Adrenal gland (tissue), 19 donors: ENCODE measurements around the gene OR51G1. TPM values are rescaled to one million over a fixed set of nuclear protein-coding genes. Genes with fewer than 3 reads are reported as not detected.
"Not testable (repeated sequence)": the region's sequence is repeated elsewhere in the genome, so short reads cannot be mapped to it uniquely, and the experiment has no call there.

Experiments
- DNase-seq, 7 donors: peaks; one replicate each; pipeline ENCODE4 v3.0.0-alpha.2; 2019 to 2020
- H3K27ac ChIP-seq, 5 donors: fragments of 200-600 bp; sonication (generic) in 4 of 5; 1 replicate in 3 of 5; 2 replicates in 2 of 5; pipeline versions ENCODE4 v1.5.1 to v1.8.0; 2016 to 2020; ENCODE audit warnings: mild to moderate bottlenecking in 1 of 5
- H3K27me3 ChIP-seq: fragments of 200-600 bp; 2 replicates; pipeline ENCODE4 v1.8.0; 2021
- H3K36me3 ChIP-seq, 2 donors: fragments of 200-600 bp; replicated peaks in 1 of 2; 1 replicate in 1 of 2; 2 replicates in 1 of 2; pipeline versions ENCODE4 v1.5.1 to v1.8.0; 2018 to 2022
- H3K4me1 ChIP-seq, 2 donors: fragments of 200-600 bp; replicated peaks in 1 of 2; 1 replicate in 1 of 2; 2 replicates in 1 of 2; pipeline versions ENCODE4 v1.5.1 to v1.8.0; 2018 to 2021
- H3K4me3 ChIP-seq, 4 donors: fragments of 200-600 bp; sonication (generic) in 3 of 4; one replicate each; pipeline ENCODE4 v1.5.1; 2016 to 2018
- H3K9me3 ChIP-seq, 3 donors: fragments of 200-600 bp; sonication (generic) in 1 of 3; replicated peaks in 1 of 3; 1 replicate in 2 of 3; 2 replicates in 1 of 3; pipeline versions ENCODE4 v1.5.1 to v1.8.0; 2016 to 2021
- POLR2A ChIP-seq, 2 donors: fragments of 450-650 bp; IDR thresholded peaks; one replicate each; pipeline ENCODE4 v1.6.1; 2017; ENCODE audit warnings: antibody characterized with exemption in 2 of 2, mild to moderate bottlenecking in 2 of 2, moderate library complexity in 1 of 2
- WGBS, 4 donors: extraction: QIAGEN DNeasy Blood & Tissue Kit in 2 of 4; methylation state at CpG; one replicate each; pipeline versions ENCODE4 v1.1.5 to v1.1.7; 2013 to 2017; 5-methylcytosine and 5-hydroxymethylcytosine counted together
- intact Hi-C, 2 donors: fragments of 100-400 bp; cut with DNase I; formaldehyde crosslinking; loops; one replicate each; pipeline versions ENCODE4 v1.14.1 to v1.15.0; 2022 to 2023
- long read RNA-seq, 10 donors: library from polyadenylated mRNA in 3 of 10; unstranded in 2 of 10; stranded (forward) in 1 of 10; transcript quantifications; one replicate each; pipeline ENCODE4 v2.0.0 and lab custom pipeline, GENCODE V29; 2021 to 2026
- polyA plus RNA-seq, 3 donors: library from polyadenylated mRNA; stranded (reverse); fragments of 200-250 nt in 2 of 3; fragments of 350-450 nt in 1 of 3; fragmentation: Illumina TruSeq in 1 of 3; extraction: RNeasy Lipid Tissue Mini Kit (QIAGEN cat#74804) in 1 of 3; gene quantifications; one replicate each; pipeline ENCODE4 v1.2.3, GENCODE V29; 2013 to 2014
- total RNA-seq, 9 donors: library from RNA; depleted of rRNA in 4 of 9; stranded (reverse); fragments of >200 nt in 4 of 9; fragments of 120-200 nt in 1 of 9; fragmentation: NEBNext Ultra II Directional in 1 of 9; extraction: Animal tissue kit (Norgen Biotek cat#: 25700) in 1 of 9; gene quantifications; one replicate each; pipeline versions ENCODE4 v1.1.0 to v1.2.4, GENCODE V29; 2013 to 2023
- TF ChIP-seq, protein P1 (sequence below), 6 experiments: fragments of 450-650 bp in 4 of 6; fragments of 200-600 bp in 2 of 6; sonication (generic) in 1 of 6; IDR thresholded peaks; 1 replicate in 5 of 6; 2 replicates in 1 of 6; pipeline versions ENCODE4 v1.5.1 to v1.8.0; 2016 to 2021; ENCODE audit warnings: antibody characterized with exemption in 6 of 6, mild to moderate bottlenecking in 2 of 6, moderate library complexity in 1 of 6
- donor health status: healthy with polysubstance abuse.
- donor health status: Bipolar disorder and iron deficiency.
- donor health status: DM: yes; HTN: yes; CAD: no.
- donor health status: DM: no; HTN: no; CAD: no.
- donor health status: DM: no; HTN: no; CAD: no.
- donor health status: DM: yes; HTN: yes; CAD: no.

The OR51G1 gene, protein sequence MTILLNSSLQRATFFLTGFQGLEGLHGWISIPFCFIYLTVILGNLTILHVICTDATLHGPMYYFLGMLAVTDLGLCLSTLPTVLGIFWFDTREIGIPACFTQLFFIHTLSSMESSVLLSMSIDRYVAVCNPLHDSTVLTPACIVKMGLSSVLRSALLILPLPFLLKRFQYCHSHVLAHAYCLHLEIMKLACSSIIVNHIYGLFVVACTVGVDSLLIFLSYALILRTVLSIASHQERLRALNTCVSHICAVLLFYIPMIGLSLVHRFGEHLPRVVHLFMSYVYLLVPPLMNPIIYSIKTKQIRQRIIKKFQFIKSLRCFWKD
- total RNA-seq = not detected
- not detected for polyA plus RNA-seq
- long read RNA-seq, donor 1 = 0 reads
- long read RNA-seq, donor 2 = 0 reads
- long read RNA-seq, donor 3 = 0 reads
- long read RNA-seq, donor 4 = 0 reads
- long read RNA-seq, donor 5 = 0 reads
- long read RNA-seq, donor 6 = 0 reads
- long read RNA-seq, donor 7 = 0 reads
- long read RNA-seq, donor 8 = 0 reads
- long read RNA-seq, donor 9 = 0 reads
- long read RNA-seq, donor 10 = 0 reads

DNA sequence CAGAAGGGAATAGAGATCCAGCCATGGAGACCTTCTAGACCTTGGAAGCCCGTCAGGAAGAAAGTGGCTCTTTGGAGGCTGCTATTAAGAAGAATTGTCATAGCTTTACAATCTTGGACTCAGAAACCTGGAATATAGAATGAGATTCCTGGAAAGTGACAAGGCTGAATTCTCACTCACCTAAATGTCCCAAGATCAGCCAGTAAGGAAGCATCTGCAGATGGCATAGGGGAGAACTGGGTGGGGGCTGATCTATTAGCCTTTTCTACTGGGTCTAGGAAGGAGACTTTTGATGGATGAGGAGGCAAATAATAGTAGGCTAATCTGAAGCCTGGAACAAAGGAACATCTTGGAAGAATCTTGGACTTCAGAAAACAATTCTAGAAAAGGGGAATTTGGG lies at the start of gene OR51G1:
TSS of gene OR51G1 (minus strand) at position 101 of the 400 bp plus-strand sequence. CDS start at position 101, 0 bp downstream.
- TF ChIP-seq, protein P1, sequence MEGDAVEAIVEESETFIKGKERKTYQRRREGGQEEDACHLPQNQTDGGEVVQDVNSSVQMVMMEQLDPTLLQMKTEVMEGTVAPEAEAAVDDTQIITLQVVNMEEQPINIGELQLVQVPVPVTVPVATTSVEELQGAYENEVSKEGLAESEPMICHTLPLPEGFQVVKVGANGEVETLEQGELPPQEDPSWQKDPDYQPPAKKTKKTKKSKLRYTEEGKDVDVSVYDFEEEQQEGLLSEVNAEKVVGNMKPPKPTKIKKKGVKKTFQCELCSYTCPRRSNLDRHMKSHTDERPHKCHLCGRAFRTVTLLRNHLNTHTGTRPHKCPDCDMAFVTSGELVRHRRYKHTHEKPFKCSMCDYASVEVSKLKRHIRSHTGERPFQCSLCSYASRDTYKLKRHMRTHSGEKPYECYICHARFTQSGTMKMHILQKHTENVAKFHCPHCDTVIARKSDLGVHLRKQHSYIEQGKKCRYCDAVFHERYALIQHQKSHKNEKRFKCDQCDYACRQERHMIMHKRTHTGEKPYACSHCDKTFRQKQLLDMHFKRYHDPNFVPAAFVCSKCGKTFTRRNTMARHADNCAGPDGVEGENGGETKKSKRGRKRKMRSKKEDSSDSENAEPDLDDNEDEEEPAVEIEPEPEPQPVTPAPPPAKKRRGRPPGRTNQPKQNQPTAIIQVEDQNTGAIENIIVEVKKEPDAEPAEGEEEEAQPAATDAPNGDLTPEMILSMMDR (IDR thresholded peaks at IDR 0.05) = no peak
- no peak for TF ChIP-seq POLR2A (IDR thresholded peaks at IDR 0.05)
- DNase-seq = no peak
- no peak within 1 kb of the TSS for H3K4me3 ChIP-seq
- no peaks in the 10 kb centered on the region for H3K9me3 ChIP-seq
- H3K36me3 ChIP-seq = no peaks in the 10 kb centered on the region
- H3K4me1 ChIP-seq = no peaks in the 10 kb centered on the region
- WGBS, 4 donors = 37 to 71% (median 64%) methylated on average over 1 of the region's 1 CpG
- intact Hi-C loops = no loop called here
- H3K27ac ChIP-seq = no peak within 1 kb of the TSS
- H3K27me3 ChIP-seq = no peaks in the 10 kb centered on the region

DNA sequence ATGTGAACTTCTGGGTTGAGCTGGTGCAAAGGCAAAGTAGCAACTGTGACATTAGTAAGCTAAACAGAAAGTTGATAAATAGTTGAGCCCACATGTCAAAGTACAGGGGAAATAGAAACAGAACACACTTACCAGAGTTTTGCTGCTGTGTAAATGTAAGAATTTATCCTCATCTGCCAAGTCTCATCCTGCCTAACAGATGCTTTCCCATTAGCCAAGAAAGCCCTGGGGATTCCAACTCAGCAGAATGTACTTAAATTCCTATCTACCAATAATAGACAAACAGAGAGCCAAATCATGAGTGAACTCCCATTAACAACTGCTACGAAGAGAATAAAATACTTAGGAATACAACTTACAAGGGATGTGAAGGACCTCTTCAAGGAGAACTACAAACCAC lies 38.7 kb upstream of the OR51G1 start:
- no peaks in the 10 kb centered on the region for H3K4me1 ChIP-seq
- H3K27ac ChIP-seq = no peak overlapping the region
- H3K27me3 ChIP-seq = no peaks in the 10 kb centered on the region
- TF ChIP-seq, protein P1 (IDR thresholded peaks at IDR 0.05) = no peak
- no peak for TF ChIP-seq POLR2A (IDR thresholded peaks at IDR 0.05)
- intact Hi-C loops = no loop called here
- no peak overlapping the region for H3K4me3 ChIP-seq
- no peak for DNase-seq
- 52 to 70% (median 61%) methylated on average over 1 of the region's 1 CpG for WGBS, 4 donors
- H3K9me3 ChIP-seq = no peaks in the 10 kb centered on the region
- H3K36me3 ChIP-seq = no peaks in the 10 kb centered on the region

DNA sequence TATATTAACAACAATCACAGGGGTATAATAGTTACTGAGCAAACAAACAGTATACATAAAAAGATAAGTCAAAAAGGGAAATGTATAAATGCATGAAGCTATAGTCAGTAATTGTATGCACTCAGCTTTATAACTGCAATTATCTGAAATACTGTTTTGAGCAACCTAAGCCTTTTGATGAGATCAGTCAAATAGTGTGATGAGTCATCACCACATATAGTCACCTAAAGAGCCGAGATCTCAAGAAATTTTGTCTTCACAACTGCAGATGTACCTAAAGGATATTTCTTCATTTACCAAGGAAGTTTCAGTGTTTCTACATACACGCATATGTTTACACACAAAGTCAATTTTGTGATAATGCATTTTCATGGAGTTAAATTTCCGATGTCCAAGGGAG lies 36.7 kb upstream of the OR51G1 start:
- no peaks in the 10 kb centered on the region for H3K27me3 ChIP-seq
- no peak overlapping the region for H3K4me3 ChIP-seq
- no peak overlapping the region for H3K27ac ChIP-seq
- no peak for TF ChIP-seq POLR2A (IDR thresholded peaks at IDR 0.05)
- TF ChIP-seq, protein P1 (IDR thresholded peaks at IDR 0.05) = no peak
- 66 to 83% (median 72%) methylated on average over 3 of the region's 3 CpGs for WGBS, 4 donors
- H3K36me3 ChIP-seq = no peaks in the 10 kb centered on the region
- H3K4me1 ChIP-seq = no peaks in the 10 kb centered on the region
- intact Hi-C loops = no loop called here
- no peaks in the 10 kb centered on the region for H3K9me3 ChIP-seq
- no peak for DNase-seq

DNA sequence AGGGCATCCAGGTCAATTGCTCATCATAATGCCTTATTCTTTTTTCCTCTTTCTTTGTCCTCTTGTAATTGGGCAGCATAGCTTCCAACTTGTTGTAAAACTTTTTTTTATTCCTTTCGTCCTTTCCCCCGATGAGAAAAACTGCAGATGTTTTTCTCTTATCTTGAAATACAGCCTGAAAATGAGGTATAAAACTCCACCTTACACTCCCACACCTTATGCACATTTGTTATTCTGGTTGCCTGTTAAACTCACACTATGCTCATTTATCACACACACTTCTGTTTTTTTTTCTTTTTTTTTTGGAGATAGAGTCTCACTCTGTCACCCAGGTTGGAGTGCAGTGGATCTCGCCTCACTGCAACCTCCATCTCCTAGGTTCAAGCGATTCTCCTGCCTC lies 33.3 kb upstream of the OR51G1 start:
- no peak overlapping the region for H3K27ac ChIP-seq
- no peaks in the 10 kb centered on the region for H3K27me3 ChIP-seq
- WGBS, 4 donors = 57 to 62% (median 60%) methylated on average over 4 of the region's 4 CpGs
- intact Hi-C loops = no loop called here
- H3K36me3 ChIP-seq = no peaks in the 10 kb centered on the region
- no peak overlapping the region for H3K4me3 ChIP-seq
- no peak for TF ChIP-seq POLR2A (IDR thresholded peaks at IDR 0.05)
- TF ChIP-seq, protein P1 (IDR thresholded peaks at IDR 0.05) = no peak
- no peak for DNase-seq
- H3K9me3 ChIP-seq = no peaks in the 10 kb centered on the region
- no peaks in the 10 kb centered on the region for H3K4me1 ChIP-seq

DNA sequence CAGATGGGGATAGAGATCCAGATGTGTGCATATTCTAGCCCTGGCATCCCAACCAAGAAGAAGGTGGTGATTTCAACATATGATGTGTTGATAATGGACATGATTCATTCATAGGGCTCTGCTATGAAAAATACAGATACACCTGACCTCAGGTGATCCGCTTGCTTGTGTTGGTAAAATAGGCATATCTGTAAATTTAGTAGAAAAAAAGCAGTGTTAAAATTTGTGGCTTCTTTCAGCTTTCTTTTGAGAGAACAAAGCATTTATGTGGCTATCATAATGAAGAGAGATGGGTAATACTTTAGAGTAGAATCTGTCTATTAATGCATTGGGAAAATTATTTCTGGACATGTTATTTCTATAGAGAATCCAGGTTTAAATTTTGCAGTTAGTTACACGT lies 31.5 kb upstream of the OR51G1 start, which contains the start of gene OR51A2:
TSS of gene OR51A2 (minus strand) at position 101 of the 400 bp plus-strand sequence. CDS start at position 101, 0 bp downstream.
- H3K36me3 ChIP-seq, H3K27me3 ChIP-seq, H3K4me1 ChIP-seq, H3K4me3 ChIP-seq, H3K27ac ChIP-seq, DNase-seq, H3K9me3 ChIP-seq, intact Hi-C loops: not testable (repeated sequence)
- WGBS, 4 donors = 54 to 63% (median 60%) methylated on average over 2 of the region's 2 CpGs
